Loucy (cell line): ENCODE data around the gene ATP9A.
A peak's percentile ranks its signal among the peaks of the same experiment; 100 is the strongest.

ENCODE experiments used
- H2AFZ ChIP-seq: fragments of 200-600 bp; sonication (generic); 2 replicates; pipeline ENCODE4 v1.6.0; 2016; ENCODE audit warnings: antibody characterized with exemption, mild to moderate bottlenecking, low read length, moderate library complexity
- H3F3A ChIP-seq: fragments of 200-600 bp; 2 replicates; pipeline ENCODE4 v1.6.0; 2016; ENCODE audit warnings: antibody characterized with exemption, low read depth, mild to moderate bottlenecking
- H3K27me3 ChIP-seq: fragments of 200-600 bp; sonication (generic); 2 replicates; pipeline ENCODE4 v1.6.1; 2014; ENCODE audit warnings: low read length, mild to moderate bottlenecking; ENCODE audit not compliant: insufficient read depth, poor library complexity, severe bottlenecking
- H3K36me3 ChIP-seq: fragments of 200-600 bp; sonication (generic); 2 replicates; pipeline ENCODE4 v1.6.1; 2016; ENCODE audit warnings: low read length; ENCODE audit not compliant: insufficient read depth
- H3K4me1 ChIP-seq: fragments of 200-600 bp; sonication (generic); 2 replicates; pipeline ENCODE4 v1.5.1; 2014; ENCODE audit warnings: low read length, mild to moderate bottlenecking; ENCODE audit not compliant: insufficient read depth, poor library complexity, severe bottlenecking
- H3K4me2 ChIP-seq: fragments of 200-600 bp; sonication (generic); 2 replicates; pipeline ENCODE4 v1.6.0; 2014; ENCODE audit warnings: antibody characterized with exemption, low read length, low read depth, mild to moderate bottlenecking; ENCODE audit not compliant: poor library complexity, severe bottlenecking
- H3K4me3 ChIP-seq: fragments of 200-600 bp; sonication (generic); 2 replicates; pipeline ENCODE4 v1.5.1; 2014; ENCODE audit warnings: low read length, mild to moderate bottlenecking, mixed read lengths; ENCODE audit not compliant: poor library complexity, severe bottlenecking
- H3K79me2 ChIP-seq: fragments of 200-600 bp; sonication (generic); 2 replicates; pipeline ENCODE4 v1.6.1; 2014; ENCODE audit warnings: low read length; ENCODE audit not compliant: insufficient read depth
- H3K9ac ChIP-seq: fragments of 200-600 bp; sonication (generic); 2 replicates; pipeline ENCODE4 v1.6.0; 2014; ENCODE audit warnings: mild to moderate bottlenecking, low read depth, low read length, moderate library complexity; ENCODE audit not compliant: poor library complexity, severe bottlenecking
- H3K9me2 ChIP-seq: fragments of 200-600 bp; sonication (generic); replicated peaks from 2 replicates; pipeline ENCODE4 v1.6.1; 2016; ENCODE audit warnings: low read depth, low read length, mixed read lengths
- H3K9me3 ChIP-seq: fragments of 200-600 bp; sonication (generic); 2 replicates; pipeline ENCODE4 v1.6.1; 2014; ENCODE audit warnings: mild to moderate bottlenecking, antibody characterized with exemption, low read length, low read depth; ENCODE audit not compliant: insufficient read depth
- H4K20me1 ChIP-seq: fragments of 200-600 bp; sonication (generic); 2 replicates; pipeline ENCODE4 v1.6.0; 2014; ENCODE audit warnings: antibody characterized with exemption, low read length, mild to moderate bottlenecking; ENCODE audit not compliant: insufficient read depth, poor library complexity, severe bottlenecking
- CTCF ChIP-seq: fragments of 200-600 bp; sonication (generic); conservative IDR thresholded peaks from 2 replicates; pipeline ENCODE4 v1.5.1; 2014; ENCODE audit warnings: mild to moderate bottlenecking, antibody characterized with exemption, low read length
- EZH2phosphoT487 ChIP-seq: fragments of 200-600 bp; IDR thresholded peaks from 2 replicates; pipeline ENCODE4 v1.6.1; 2018; ENCODE audit warnings: antibody characterized with exemption, mild to moderate bottlenecking, moderate library complexity, borderline replicate concordance

Gene ATP9A

GRCh38 chr20:51600950-51601349, 167.2 kb downstream of the ATP9A start:
- peaks cover 53% of the 10 kb centered on the region for H3K4me1 ChIP-seq
- no peaks in the 10 kb centered on the region for H3K27me3 ChIP-seq
- H3K4me3 ChIP-seq, result no peak overlapping the region
- H3K9me3 ChIP-seq, result no peaks in the 10 kb centered on the region
- H2AFZ ChIP-seq, result no peak overlapping the region
- no peaks in the 10 kb centered on the region for H3K79me2 ChIP-seq
- peak overlapping the region; percentile 60 for H3K4me2 ChIP-seq
- TF ChIP-seq CTCF (no peak), EZH2phosphoT487 (no peak)
- H3K9ac ChIP-seq, result peak overlapping the region; percentile 64
- H4K20me1 ChIP-seq, result no peaks in the 10 kb centered on the region
- H3K9me2 ChIP-seq, result no peaks in the 10 kb centered on the region
- peaks cover 17% of the 10 kb centered on the region; the same call in 1 of the 2 replicates for H3F3A ChIP-seq
- peaks cover 58% of the 10 kb centered on the region; the same call in 1 of the 2 replicates for H3K36me3 ChIP-seq

- Histone ChIP-seq H3K36me3 (peaks cover 56% of the 10 kb centered on the region; the same call in 1 of the 2 replicates), H3K9me3 (no peaks in the 10 kb centered on the region), H3K4me2 (no peak overlapping the region), H4K20me1 (no peaks in the 10 kb centered on the region), H3F3A (peaks cover 17% of the 10 kb centered on the region; the same call in 1 of the 2 replicates), H3K9me2 (no peaks in the 10 kb centered on the region), H2AFZ (no peak overlapping the region), H3K9ac (peak overlapping the region; percentile 64), H3K4me3 (no peak overlapping the region), H3K4me1 (peaks cover 62% of the 10 kb centered on the region), H3K27me3 (no peaks in the 10 kb centered on the region), H3K79me2 (no peaks in the 10 kb centered on the region)
- TF ChIP-seq CTCF, result no peak
- no peak for TF ChIP-seq EZH2phosphoT487
These were observed 168.2 kb downstream of the ATP9A start for GRCh38 chr20:51600016-51600420.

GRCh38 chr20:51598556-51598955, 169.6 kb downstream of the ATP9A start:
- H4K20me1 ChIP-seq, result no peaks in the 10 kb centered on the region
- H3K79me2 ChIP-seq, result no peaks in the 10 kb centered on the region
- H3K9me2 ChIP-seq, result no peaks in the 10 kb centered on the region
- no peaks in the 10 kb centered on the region for H3K27me3 ChIP-seq
- no peak overlapping the region for H3K4me2 ChIP-seq
- no peak overlapping the region for H3K9ac ChIP-seq
- no peak for TF ChIP-seq EZH2phosphoT487
- TF ChIP-seq CTCF, result no peak
- H3K4me1 ChIP-seq, result peaks cover 71% of the 10 kb centered on the region
- H3K4me3 ChIP-seq, result no peak overlapping the region
- H2AFZ ChIP-seq, result no peak overlapping the region
- H3K9me3 ChIP-seq, result no peaks in the 10 kb centered on the region
- H3K36me3 ChIP-seq, result peaks cover 44% of the 10 kb centered on the region; the same call in 1 of the 2 replicates
- peaks cover 17% of the 10 kb centered on the region; the same call in 1 of the 2 replicates for H3F3A ChIP-seq
